ENCODE data around the gene MEG3. TPM values are rescaled to one million over a fixed set of nuclear protein-coding genes. Genes with fewer than 3 reads are reported as not detected.

Gene MEG3
- total and polyA plus RNA-seq, 2 experiments from 2014 or later, result not detected

- Histone ChIP-seq H3K4me1 (ENCODE audit: insufficient read depth) (peaks cover 5% of the 10 kb centered on the region; the same call in 1 of the 2 replicates), H3K27ac (ENCODE audit: low read depth) (no peak overlapping the region), H3F3A (replicated peaks; ENCODE audit: low read depth) (no peaks in the 10 kb centered on the region), H3K79me2 (replicated peaks; ENCODE audit: insufficient read depth) (no peaks in the 10 kb centered on the region), H3K4me2 (no peak overlapping the region), H4K20me1 (replicated peaks; ENCODE audit: insufficient read depth) (no peaks in the 10 kb centered on the region), H3K27me3 (ENCODE audit: insufficient read depth) (no peaks in the 10 kb centered on the region), H3K36me3 (ENCODE audit: insufficient read depth) (no peaks in the 10 kb centered on the region), H3K4me3 (no peak overlapping the region), H3K9me2 (ENCODE audit: insufficient read depth) (no peaks in the 10 kb centered on the region), H2AFZ (no peak overlapping the region)
- TF ChIP-seq ZNF114 (CRISPR knock-in tag; IDR thresholded peaks at IDR 0.05) (no peak), EZH2 (IDR thresholded peaks at IDR 0.05; ENCODE audit: low read depth, unreplicated experiment) (no peak), CTCF (conservative IDR thresholded peaks at IDR 0.05; ENCODE audit: low read depth in 2 of 2) (no peak), EZH2phosphoT487 (IDR thresholded peaks at IDR 0.05; ENCODE audit: unreplicated experiment) (no peak), CREB1 (CRISPR knock-in tag; IDR thresholded peaks at IDR 0.05; ENCODE audit: low read depth) (no peak), POLR2AphosphoS5 (IDR thresholded peaks at IDR 0.05; ENCODE audit: low read depth) (no peak), REST (IDR thresholded peaks at IDR 0.05; ENCODE audit: unreplicated experiment) (no peak), ZNF331 (CRISPR knock-in tag; IDR thresholded peaks at IDR 0.05; ENCODE audit: low read depth) (no peak), NANOG (IDR thresholded peaks at IDR 0.05; ENCODE audit: borderline replicate concordance) (no peak), ZNF462 (CRISPR knock-in tag; IDR thresholded peaks at IDR 0.05) (no peak)
- Mint-ChIP-seq H3K27me3 (ENCODE audit: insufficient read depth, low read depth, poor library complexity) (peaks cover 5% of the 10 kb centered on the region), H3K4me3 (no peak overlapping the region), H3K36me3 (ENCODE audit: low read depth) (peaks cover 2% of the 10 kb centered on the region; the same call in 1 of the 3 replicates), H3K9me3 (peaks cover 19% of the 10 kb centered on the region), H3K27ac (no peak overlapping the region), H3K4me1 (peaks cover 20% of the 10 kb centered on the region)
- DNase-seq (ENCODE audit: low spot score) (no peak), ATAC-seq (no peak)
These were observed 8.7 kb upstream of the MEG3 start for GRCh38 chr14:100816950-100817901.

All from GM23338 (cell line).